ENCODE results near the gene FARS2. TPM values are rescaled to one million over a fixed set of nuclear protein-coding genes. Genes with fewer than 3 reads are reported as not detected.

Gene FARS2
- total and polyA plus RNA-seq, 2 of the 13 experiments (the other 11 are each of a cell fraction or from before 2014, with no cell fraction given), result 15.4 to 26.0 TPM

- POLR2A ChIA-PET, result no interaction called here
- Histone ChIP-seq H3K36me3 (replicated peaks in 1 of 2; ENCODE audit: control insufficient read depth in 1 of 2, insufficient read depth in 2 of 2, low read length in 2 of 2) (no peaks in the 10 kb centered on the region), H3K4me3 (replicated peaks in 1 of 3; ENCODE audit: insufficient read depth in 1 of 3, low read depth in 2 of 3, low read length in 3 of 3) (no peak overlapping the region), H3K4me1 (ENCODE audit: insufficient read depth, low read length) (no peaks in the 10 kb centered on the region), H3K4me2 (ENCODE audit: low read depth, low read length) (no peak overlapping the region), H3K9ac (ENCODE audit: insufficient read depth, low read depth, low read length) (no peak overlapping the region), H3K27ac (ENCODE audit: extremely low read length, insufficient read depth, low read length) (no peak overlapping the region), H4K20me1 (ENCODE audit: insufficient read depth, low read length) (no peaks in the 10 kb centered on the region), H3K27me3 (ENCODE audit: control insufficient read depth in 1 of 2, insufficient read depth in 2 of 2, low read length in 2 of 2) (no peaks in the 10 kb centered on the region), H3K79me2 (ENCODE audit: insufficient read depth, low read length) (no peaks in the 10 kb centered on the region), H3K9me3 (ENCODE audit: low read length) (no peaks in the 10 kb centered on the region), H2AFZ (ENCODE audit: low read length) (no peak overlapping the region)
- ATAC-seq, result no peak
- WGBS (ENCODE audit: low lambda C conversion rate), result 98% methylated on average over 2 of the region's 2 CpGs
- BruUV-seq (replicated peaks), result no TSS peak
- no peak for FAIRE-seq
- in situ Hi-C loops (cut with HindIII; ENCODE audit: extremely low pct_ligation_motif_present, low pct_unique_long_range_greater_than_20kb), result no loop called here
- intact Hi-C loops (cut with micrococcal nuclease; ENCODE audit: unreplicated experiment), result loop anchor here (5.0 to 10.0 kb wide), 2 partner anchors 420 to 752 kb away; no protein-coding TSS in a partner anchor
- no peak for DNase-seq (ENCODE audit: low spot score)
- CTCF ChIA-PET (ENCODE audit: low intra/inter-chr PET ratio, low total read pairs), result no interaction called here
- TF ChIP-seq ZNF431 (CRISPR knock-in tag; IDR thresholded peaks at IDR 0.05; ENCODE audit: borderline replicate concordance, low read depth) (no peak), HOXD1 (CRISPR knock-in tag; IDR thresholded peaks at IDR 0.05) (no peak), MATR3 (CRISPR knock-in tag; IDR thresholded peaks at IDR 0.05) (no peak), NFATC3 (CRISPR knock-in tag; IDR thresholded peaks at IDR 0.05) (no peak), RAD51 (IDR thresholded peaks at IDR 0.05; ENCODE audit: borderline replicate concordance) (no peak), TP53 (CRISPR knock-in tag; conservative IDR thresholded peaks at IDR 0.05) (no peak), HNF1A (IDR thresholded peaks at IDR 0.05; ENCODE audit: low read depth) (no peak), HNF1A (CRISPR knock-in tag; IDR thresholded peaks at IDR 0.05; ENCODE audit: borderline replicate concordance) (no peak), ZBTB1 (CRISPR knock-in tag; IDR thresholded peaks at IDR 0.05; ENCODE audit: borderline replicate concordance) (no peak), TFDP1 (CRISPR knock-in tag; IDR thresholded peaks at IDR 0.05; ENCODE audit: borderline replicate concordance) (no peak), ZUFSP (CRISPR knock-in tag; IDR thresholded peaks at IDR 0.05; ENCODE audit: borderline replicate concordance) (no peak), NR3C1 (CRISPR knock-in tag; IDR thresholded peaks at IDR 0.05) (no peak), NFRKB (IDR thresholded peaks at IDR 0.05) (no peak), XBP1 (CRISPR knock-in tag; IDR thresholded peaks at IDR 0.05) (no peak), ZNF510 (CRISPR knock-in tag; IDR thresholded peaks at IDR 0.05; ENCODE audit: low read depth) (no peak), GMEB1 (CRISPR knock-in tag; IDR thresholded peaks at IDR 0.05; ENCODE audit: borderline replicate concordance) (no peak), KDM6A (CRISPR knock-in tag; IDR thresholded peaks at IDR 0.05; ENCODE audit: low read depth) (no peak), SIN3B (IDR thresholded peaks at IDR 0.05; ENCODE audit: low read length) (no peak)
These were observed 211.3 kb downstream of the FARS2 start for GRCh38 chr6:5472571-5472970.

All from HepG2 (cell line).